Breast epithelium (tissue), 4 donors: Measurements from ENCODE around the gene AKAP8. TPM values are rescaled to one million over a fixed set of nuclear protein-coding genes. Genes with fewer than 3 reads are reported as not detected.

Source experiments
- DNase-seq, 2 donors: peaks; one replicate each; pipeline ENCODE4 v3.0.0-alpha.2; 2019; ENCODE audit warnings: low spot score in 2 of 2
- H3K27ac ChIP-seq, 2 donors: fragments of 200-600 bp; sonication (generic) in 1 of 2; one replicate each; pipeline ENCODE4 v1.5.1; 2016 to 2019; ENCODE audit warnings: mild to moderate bottlenecking in 1 of 2
- H3K27me3 ChIP-seq, 2 donors: fragments of 200-600 bp; sonication (generic) in 1 of 2; one replicate each; pipeline versions ENCODE4 v1.5.1 to v1.6.0; 2017 to 2019; ENCODE audit warnings: control low read depth in 1 of 2, mild to moderate bottlenecking in 1 of 2
- H3K36me3 ChIP-seq: fragments of 200-600 bp; one replicate; pipeline ENCODE4 v1.5.1; 2019
- H3K4me1 ChIP-seq, 2 donors: fragments of 200-600 bp; sonication (generic); one replicate each; pipeline ENCODE4 v1.5.1; 2016 to 2019; ENCODE audit warnings: control low read depth in 1 of 2
- H3K4me3 ChIP-seq, 3 donors: fragments of 200-600 bp; sonication (generic); 1 replicate in 2 of 3; 2 replicates in 1 of 3; pipeline ENCODE4 v1.5.1; 2016 to 2019; ENCODE audit warnings: mild to moderate bottlenecking in 3 of 3, moderate library complexity in 2 of 3
- H3K9me3 ChIP-seq, 2 donors: fragments of 200-600 bp; sonication (generic) in 1 of 2; one replicate each; pipeline ENCODE4 v1.5.1; 2016 to 2019; ENCODE audit warnings: control low read depth in 1 of 2
- CTCF ChIP-seq, 3 donors: fragments of 450-650 bp; IDR thresholded peaks; one replicate each; pipeline ENCODE4 v1.5.1; 2016 to 2017; ENCODE audit warnings: antibody characterized with exemption in 3 of 3, mild to moderate bottlenecking in 3 of 3, moderate library complexity in 3 of 3
- POLR2A ChIP-seq: fragments of 450-650 bp; IDR thresholded peaks from one replicate; pipeline ENCODE4 v1.6.1; 2016; ENCODE audit warnings: antibody characterized with exemption, mild to moderate bottlenecking, moderate library complexity
- POLR2AphosphoS5 ChIP-seq, 3 donors: sonication (generic); formaldehyde crosslinking; IDR thresholded peaks; one replicate each; pipeline ENCODE4 v1.6.1; 2017; ENCODE audit warnings: antibody characterized with exemption in 3 of 3
- intact Hi-C: fragments of 100-400 bp; cut with DNase I; formaldehyde crosslinking; loops from one replicate; pipeline ENCODE4 v1.15.1; 2023; ENCODE audit warnings: low total_unique reads
- total RNA-seq, 3 donors: library from RNA; depleted of rRNA; stranded (reverse); fragments of >200 nt; gene quantifications; one replicate each; pipeline ENCODE4 v1.1.0, GENCODE V29; 2016

Gene AKAP8
- total RNA-seq, 3 donors from 2014 or later: 23.2 to 40.7 (median 33.4) TPM

- H3K4me1 ChIP-seq: peaks cover 0 to 2% of the 10 kb centered on the region in 2 donors
- intact Hi-C loops: no loop called here
- no peaks in the 10 kb centered on the region for H3K9me3 ChIP-seq
- no peaks in the 10 kb centered on the region for H3K27me3 ChIP-seq
- no peak for TF ChIP-seq POLR2AphosphoS5 (IDR thresholded peaks at IDR 0.05)
- TF ChIP-seq POLR2A: no peak
- TF ChIP-seq CTCF (IDR thresholded peaks at IDR 0.05): no peak
- no peak overlapping the region for H3K4me3 ChIP-seq
- no peak for DNase-seq
- peaks cover 15% of the 10 kb centered on the region for H3K36me3 ChIP-seq
- H3K27ac ChIP-seq: no peak overlapping the region
These were observed 45.8 kb upstream of the AKAP8 start for GRCh38 chr19:15425321-15425950.

GRCh38 chr19:15424692-15425272, 45.2 kb upstream of the AKAP8 start:
- Histone ChIP-seq H3K4me1 (no peaks in the 10 kb centered on the region), H3K27ac (no peak overlapping the region), H3K9me3 (no peaks in the 10 kb centered on the region), H3K27me3 (no peaks in the 10 kb centered on the region), H3K4me3 (no peak overlapping the region), H3K36me3 (peaks cover 15% of the 10 kb centered on the region)
- no peak for DNase-seq
- no peak for TF ChIP-seq POLR2AphosphoS5 (IDR thresholded peaks at IDR 0.05)
- TF ChIP-seq POLR2A: no peak
- TF ChIP-seq CTCF (IDR thresholded peaks at IDR 0.05): no peak
- intact Hi-C loops: no loop called here

- H3K27ac ChIP-seq: no peak overlapping the region
- intact Hi-C loops: no loop called here
- no peak overlapping the region for H3K4me3 ChIP-seq
- no peak for DNase-seq
- no peaks in the 10 kb centered on the region for H3K4me1 ChIP-seq
- TF ChIP-seq POLR2A: no peak
- TF ChIP-seq CTCF (IDR thresholded peaks at IDR 0.05): no peak
- no peak for TF ChIP-seq POLR2AphosphoS5 (IDR thresholded peaks at IDR 0.05)
- H3K27me3 ChIP-seq: no peaks in the 10 kb centered on the region
- no peaks in the 10 kb centered on the region for H3K9me3 ChIP-seq
- peaks cover 15% of the 10 kb centered on the region for H3K36me3 ChIP-seq
These were observed 44.5 kb upstream of the AKAP8 start for GRCh38 chr19:15424121-15424520.

- Histone ChIP-seq H3K27me3 (no peaks in the 10 kb centered on the region), H3K9me3 (no peaks in the 10 kb centered on the region), H3K27ac (no peak overlapping the region), H3K4me3 (no peak overlapping the region), H3K36me3 (peaks cover 12% of the 10 kb centered on the region), H3K4me1 (no peaks in the 10 kb centered on the region)
- intact Hi-C loops: no loop called here
- DNase-seq: no peak
- TF ChIP-seq POLR2A (no peak), POLR2AphosphoS5 (IDR thresholded peaks at IDR 0.05) (no peak), CTCF (IDR thresholded peaks at IDR 0.05) (no peak)
These were observed 43.5 kb upstream of the AKAP8 start for GRCh38 chr19:15423130-15423529.

- no peaks in the 10 kb centered on the region for H3K9me3 ChIP-seq
- H3K4me3 ChIP-seq: no peak overlapping the region
- H3K36me3 ChIP-seq: peaks cover 12% of the 10 kb centered on the region
- no peak overlapping the region for H3K27ac ChIP-seq
- DNase-seq: no peak
- H3K27me3 ChIP-seq: no peaks in the 10 kb centered on the region
- TF ChIP-seq CTCF (IDR thresholded peaks at IDR 0.05) (no peak), POLR2A (no peak), POLR2AphosphoS5 (IDR thresholded peaks at IDR 0.05) (no peak)
- peaks cover 0 to 5% of the 10 kb centered on the region in 2 donors for H3K4me1 ChIP-seq
- intact Hi-C loops: no loop called here
These were observed 42.9 kb upstream of the AKAP8 start for GRCh38 chr19:15422296-15423075.
